GM19468 (cell line): ENCODE data around the gene NAXE.
"Not testable (repeated sequence)": the region's sequence is repeated elsewhere in the genome, so short reads cannot be mapped to it uniquely, and the experiment has no call there.

Experiments
- ATAC-seq: cut with Tn5 transposase; IDR thresholded peaks from one replicate; pipeline ENCODE4 v1.9.1; 2021; ENCODE audit warnings: mild to moderate bottlenecking, moderate library complexity, moderate number of reproducible peaks; ENCODE audit not compliant: unreplicated experiment; ENCODE audit errors: extremely low read depth

NAXE gene

GRCh38 chr1:156591432-156592157, at the start of gene NAXE:
TSS of gene NAXE (plus strand) at chr1:156591776. CDS start at chr1:156591805, 29 bp downstream.
- peak; percentile 64 for ATAC-seq

DNA sequence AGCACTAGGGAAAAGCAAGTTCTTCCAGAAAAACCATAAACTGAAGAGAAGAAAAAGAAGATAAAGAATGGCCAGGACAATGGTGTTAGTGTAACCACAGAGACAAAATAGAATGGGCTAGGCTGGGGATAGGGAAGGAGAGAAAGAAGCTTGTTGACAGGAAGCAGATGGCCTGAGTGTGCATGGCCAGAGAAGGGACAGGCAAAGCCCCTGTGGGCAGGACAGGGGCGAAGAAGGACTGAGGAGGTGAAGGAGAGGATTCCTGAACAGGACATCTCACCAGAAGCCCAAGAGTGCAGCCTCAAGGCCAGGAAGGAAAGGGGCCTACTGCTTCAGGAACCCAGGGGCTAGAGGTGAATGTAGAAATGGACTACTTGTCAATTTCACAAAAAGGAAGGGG, 48.5 kb upstream of the NAXE start:
- no peak for ATAC-seq

GRCh38 chr1:156544592-156545102, 46.9 kb upstream of the NAXE start:
- no peak for ATAC-seq

DNA sequence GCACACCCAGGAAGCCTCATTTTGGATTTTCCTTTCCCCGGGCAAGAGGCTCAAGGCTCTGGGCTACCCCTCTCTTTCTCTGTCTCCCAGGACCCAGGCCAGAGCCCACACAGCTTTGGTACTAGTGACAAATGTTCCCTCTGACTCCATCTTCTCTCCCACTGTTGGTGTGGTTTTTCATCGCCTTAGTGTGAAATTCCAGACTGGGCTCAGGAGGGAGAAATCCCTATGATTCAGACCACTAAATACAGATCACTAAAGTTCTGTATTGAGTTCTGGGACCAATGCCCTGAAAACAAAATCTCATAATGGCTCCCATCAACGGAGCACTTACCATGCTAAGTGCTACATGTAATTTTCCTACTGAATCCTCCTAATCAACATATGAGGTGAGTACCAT, 45.3 kb upstream of the NAXE start:
- no peak for ATAC-seq

GRCh38 chr1:156547434-156547833, 44.1 kb upstream of the NAXE start:
- ATAC-seq, result no peak

DNA sequence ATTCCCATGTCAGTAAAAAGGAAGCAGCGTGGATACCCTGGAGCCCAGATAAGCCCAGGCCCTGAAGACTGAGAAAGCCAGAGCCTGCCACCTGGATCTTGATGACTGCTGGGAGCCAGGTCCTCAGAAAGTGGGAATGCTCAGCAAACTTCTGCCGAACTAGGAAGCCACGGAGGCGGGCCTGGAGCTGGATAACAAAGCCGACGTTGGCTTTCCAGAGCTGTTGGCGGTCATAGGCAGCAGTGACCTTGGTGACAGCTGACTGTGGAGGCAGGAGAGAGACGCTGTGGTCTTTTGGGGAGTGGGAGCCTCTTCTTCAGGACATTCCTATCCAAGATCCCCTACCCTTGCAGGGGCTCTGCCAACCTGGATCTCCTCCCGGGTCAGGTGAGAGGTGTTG, 43.6 kb upstream of the NAXE start:
- ATAC-seq, result no peak

DNA sequence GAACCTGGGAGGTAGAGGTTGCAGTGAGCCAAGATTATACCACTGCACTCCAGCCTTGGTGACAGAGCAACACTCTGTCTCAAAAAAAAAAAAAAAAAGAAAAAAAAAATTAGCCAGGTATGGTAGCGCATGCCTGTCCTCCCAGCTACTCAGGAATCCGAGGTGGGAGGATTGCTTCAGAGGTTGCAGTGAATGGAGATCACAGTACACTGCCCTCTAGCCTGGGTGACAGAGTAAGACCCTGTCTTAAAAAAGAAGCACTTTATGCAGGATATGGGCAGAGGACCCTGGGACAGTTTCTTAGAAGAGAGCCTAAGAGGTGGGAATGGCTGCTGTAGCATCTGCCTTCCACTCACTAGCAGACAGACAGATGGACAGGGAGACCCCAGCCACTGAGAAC, 42.2 kb upstream of the NAXE start:
- ATAC-seq, result no peak

DNA sequence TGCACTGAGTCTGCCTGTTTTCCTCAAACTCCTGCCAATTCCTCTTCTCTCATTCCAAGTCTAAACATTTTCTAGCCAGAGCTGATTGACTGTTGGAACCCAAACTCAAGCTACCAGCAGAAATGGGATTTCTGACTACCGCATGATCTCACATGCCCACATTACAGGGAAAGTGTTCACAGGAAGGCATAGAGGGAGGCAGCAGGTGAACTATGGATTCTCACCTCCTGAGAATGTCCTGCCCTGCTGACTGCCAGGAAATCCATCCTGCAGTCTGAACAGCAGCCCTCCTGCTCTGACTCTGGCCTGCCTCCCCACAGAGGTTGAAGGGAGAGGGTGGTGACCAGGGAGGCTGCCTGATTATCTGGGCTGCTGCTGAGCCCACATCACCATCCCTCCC, 41.7 kb upstream of the NAXE start:
- ATAC-seq, result no peak

- ATAC-seq, result no peak
Observed at GRCh38 chr1:156550346-156550745, 41.2 kb upstream of the NAXE start.

- ATAC-seq, result no peak
Observed at GRCh38 chr1:156551066-156551643, 40.4 kb upstream of the NAXE start.

DNA sequence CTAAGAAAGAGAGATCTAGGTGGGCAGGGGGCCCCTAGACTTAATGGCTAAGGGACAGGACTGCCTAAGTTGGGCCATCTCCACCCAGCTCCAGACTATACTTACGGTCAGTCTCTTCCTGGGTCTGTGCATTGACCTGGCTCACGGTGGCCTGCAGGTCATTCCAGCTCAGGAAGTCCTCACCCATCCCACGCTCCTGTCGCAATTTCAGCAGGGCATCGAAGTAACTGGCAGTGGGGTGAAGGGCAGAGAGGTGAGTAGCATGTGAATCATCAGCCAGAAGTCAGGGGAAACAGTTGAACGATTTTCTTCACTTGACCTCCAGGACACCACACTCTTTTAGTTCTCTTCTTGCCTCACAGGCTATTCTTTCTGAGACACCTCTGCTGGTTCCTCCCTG, 39.7 kb upstream of the NAXE start:
- no peak for ATAC-seq

DNA sequence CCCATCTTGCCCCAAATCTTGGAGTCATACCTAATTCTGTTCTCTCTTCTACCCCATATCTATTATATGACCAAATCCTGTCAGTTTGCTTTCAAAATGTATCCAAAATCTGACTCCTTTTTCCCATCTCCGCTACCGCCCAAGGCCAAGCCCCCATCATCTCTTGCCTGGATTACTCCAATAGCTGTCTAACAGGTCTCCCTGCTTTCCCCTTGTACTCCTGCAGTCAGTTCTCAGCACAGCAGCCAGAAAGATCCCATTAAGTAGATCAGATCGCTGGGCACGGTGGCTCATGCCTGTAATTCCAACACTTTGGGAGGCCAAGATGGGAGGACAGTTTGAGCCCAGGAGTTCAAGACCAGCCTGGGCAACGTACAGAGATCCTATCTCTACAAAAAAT, 39.1 kb upstream of the NAXE start:
- no peak for ATAC-seq

DNA sequence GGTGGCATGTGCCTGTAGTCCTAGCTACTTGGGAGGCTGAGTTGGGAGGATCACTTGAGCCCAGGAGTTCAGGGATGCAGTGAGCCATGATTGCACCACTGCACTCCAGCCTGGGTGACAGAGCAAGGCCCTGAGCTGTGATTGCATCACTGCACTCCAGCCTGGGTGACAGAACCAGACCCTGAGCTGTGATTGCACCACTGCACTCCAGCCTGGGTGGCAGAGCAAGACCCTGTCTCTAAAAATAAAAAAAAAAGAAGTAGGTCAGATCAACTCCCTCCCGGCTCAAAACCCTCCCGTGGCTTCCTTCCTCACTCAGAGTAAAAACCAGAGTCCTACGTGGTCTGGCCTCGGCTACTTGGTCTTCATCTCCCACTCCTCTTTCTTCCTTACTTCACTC, 38.6 kb upstream of the NAXE start:
- ATAC-seq, result not testable (repeated sequence)

DNA sequence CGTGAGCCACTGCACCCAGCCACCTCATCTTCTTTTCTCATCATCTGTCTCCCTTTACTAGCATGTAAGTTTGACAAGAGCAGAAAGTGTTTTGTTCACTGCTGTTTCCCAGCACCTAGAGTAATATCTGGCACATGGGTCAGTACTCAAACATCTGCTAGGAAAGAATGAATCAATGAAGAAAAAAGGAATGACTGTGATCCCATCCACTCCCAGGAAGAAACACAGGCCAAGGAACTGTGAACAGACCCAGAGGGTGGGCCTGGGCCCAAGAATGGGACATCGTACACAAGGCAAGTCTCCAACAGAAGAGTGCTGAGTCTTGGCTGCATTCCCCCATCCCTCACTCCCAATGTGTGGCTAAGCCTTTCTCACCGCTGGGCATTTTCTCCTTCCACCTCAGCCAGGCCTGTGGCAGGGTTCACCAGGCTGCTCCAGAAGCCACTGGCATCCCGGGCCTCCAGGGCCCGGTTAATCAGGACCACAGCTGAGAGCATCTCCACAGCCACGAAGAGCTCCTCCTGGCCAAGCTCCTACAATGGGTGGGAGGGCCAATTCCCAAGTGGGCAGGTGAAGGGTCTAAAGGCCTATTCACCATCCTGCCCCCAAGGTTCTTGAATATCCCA, 37.6 kb upstream of the NAXE start:
- ATAC-seq, result no peak

- no peak for ATAC-seq
Observed at GRCh38 chr1:156554971-156555370, 36.6 kb upstream of the NAXE start.

- ATAC-seq, result no peak
Observed at GRCh38 chr1:156555715-156556114, 35.9 kb upstream of the NAXE start.

- no peak for ATAC-seq
Observed at GRCh38 chr1:156556354-156556753, 35.2 kb upstream of the NAXE start.

DNA sequence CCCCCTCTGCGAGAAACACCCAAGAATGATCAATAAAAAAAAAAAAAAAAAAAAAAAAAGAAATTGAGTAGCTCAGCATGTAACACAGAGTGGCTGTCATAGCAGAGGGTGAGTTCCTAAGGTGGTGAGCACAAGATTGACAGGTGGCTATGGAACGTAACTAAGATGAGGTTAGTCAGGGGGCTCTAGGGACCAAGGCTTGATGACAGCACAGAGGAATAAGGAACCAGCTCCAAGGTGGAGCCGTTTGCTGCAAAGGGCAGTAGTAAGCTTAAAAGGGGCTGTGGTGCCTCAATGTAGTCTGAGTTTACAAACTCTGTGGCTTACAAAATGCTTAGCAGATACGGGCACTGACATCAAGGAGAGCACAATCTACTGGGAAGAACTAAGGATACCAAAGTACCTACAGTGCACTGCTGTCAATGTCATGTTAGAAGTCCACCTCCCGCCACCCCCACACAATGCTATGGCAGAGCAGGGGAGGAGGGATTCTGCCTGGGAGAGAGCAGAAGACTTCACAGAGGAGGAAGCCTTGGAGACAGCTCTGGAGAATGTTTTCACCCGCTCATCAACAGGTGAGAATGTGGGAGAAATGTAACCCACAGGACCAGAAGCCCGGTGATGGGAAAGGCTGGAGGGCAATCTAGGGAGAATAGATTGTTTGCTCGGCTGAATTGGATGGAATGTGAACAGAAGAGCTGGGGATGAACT, 32.3 kb upstream of the NAXE start:
- ATAC-seq, result no peak

DNA sequence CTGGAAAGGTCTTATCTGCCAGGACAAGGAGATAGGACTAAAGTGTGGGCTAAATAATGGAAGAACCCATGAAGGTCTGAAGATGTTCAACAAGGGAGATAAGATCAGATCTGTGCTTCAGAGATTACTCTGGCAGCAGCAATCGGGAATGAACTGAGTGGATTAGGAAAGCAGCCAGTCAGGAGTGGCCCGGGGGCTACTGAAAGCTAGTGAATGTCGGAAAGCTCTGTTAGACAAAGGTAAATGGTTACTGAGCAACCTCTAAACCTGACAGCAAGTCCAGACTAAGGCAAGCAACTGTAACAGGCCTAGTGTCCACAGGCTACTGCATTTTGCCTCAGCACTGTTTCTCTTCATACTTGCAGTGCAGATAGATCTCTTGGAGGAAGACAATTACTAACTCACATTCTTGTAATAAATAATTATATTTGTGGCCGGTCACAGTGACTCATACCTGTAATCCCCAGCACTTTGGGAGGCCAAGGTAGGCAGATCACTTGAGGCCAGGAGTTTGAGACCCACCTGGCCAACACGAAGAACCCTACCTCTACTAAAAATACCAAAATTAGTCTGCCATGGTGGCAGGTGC, 31.7 kb upstream of the NAXE start:
- ATAC-seq, result no peak

DNA sequence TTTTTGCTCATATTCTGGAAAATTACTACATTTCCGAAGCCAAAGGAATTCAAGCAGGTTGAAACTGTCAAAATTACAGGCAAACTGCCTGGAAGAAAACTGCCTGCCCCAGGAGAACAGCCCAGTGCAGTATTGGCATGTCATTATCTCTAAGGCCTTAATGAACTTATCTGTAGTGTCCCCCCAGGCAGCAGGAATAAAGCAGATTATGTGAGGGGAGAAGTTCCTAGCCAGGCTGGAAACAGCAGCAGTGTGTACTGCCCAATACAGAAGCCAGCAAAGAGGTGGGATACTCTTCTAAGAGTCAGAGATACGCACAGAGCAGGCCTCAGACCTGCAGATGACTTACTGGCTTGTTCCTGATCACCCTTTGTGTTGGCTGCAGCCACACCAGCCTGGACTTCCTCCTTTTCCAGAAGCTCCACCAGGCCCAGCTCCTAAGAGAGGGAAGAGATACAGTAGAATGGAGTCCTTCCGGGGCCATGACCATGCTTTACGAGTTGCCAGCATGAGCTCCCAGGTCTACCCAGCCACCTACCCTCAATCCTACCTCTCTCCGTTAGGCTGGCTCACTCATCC, 30.9 kb upstream of the NAXE start:
- no peak for ATAC-seq
